HepG2 (cell line): ENCODE data around the gene NAT9. TPM values are rescaled to one million over a fixed set of nuclear protein-coding genes. Genes with fewer than 3 reads are reported as not detected.

Experiments
- ARNTL ChIP-seq: sonication (generic); formaldehyde crosslinking; IDR thresholded peaks from 2 replicates; pipeline ENCODE4 v1.4.0; 2020; ENCODE audit warnings: mild to moderate bottlenecking, missing genetic modification reagents
- BCL3 ChIP-seq: sonication (generic); formaldehyde crosslinking; IDR thresholded peaks from 2 replicates; pipeline ENCODE4 v1.5.1; 2020; ENCODE audit warnings: mild to moderate bottlenecking, missing genetic modification reagents, moderate library complexity
- CBFB ChIP-seq: sonication (generic); formaldehyde crosslinking; IDR thresholded peaks from 2 replicates; pipeline ENCODE4 v1.4.0; 2020; ENCODE audit warnings: missing genetic modification reagents
- DR1 ChIP-seq: sonication (generic); formaldehyde crosslinking; IDR thresholded peaks from 2 replicates; pipeline ENCODE4 v1.8.0; 2021; ENCODE audit warnings: mild to moderate bottlenecking, missing genetic modification reagents, inconsistent platforms
- EZH2 ChIP-seq: conservative IDR thresholded peaks from 2 replicates; pipeline ENCODE4 v1.6.1; 2012; ENCODE audit warnings: mild to moderate bottlenecking, low read depth, low read length, moderate library complexity
- NFYC ChIP-seq: IDR thresholded peaks from 2 replicates; pipeline ENCODE4 v1.6.1; 2016; ENCODE audit warnings: missing genetic modification reagents, missing compliant biosample characterization
- PAWR ChIP-seq: sonication (generic); formaldehyde crosslinking; IDR thresholded peaks from 2 replicates; pipeline ENCODE4 v1.4.0; 2020; ENCODE audit warnings: missing genetic modification reagents, mild to moderate bottlenecking, borderline replicate concordance
- THAP8 ChIP-seq: sonication (generic); formaldehyde crosslinking; IDR thresholded peaks from 2 replicates; pipeline ENCODE4 v1.5.1; 2020; ENCODE audit warnings: missing genetic modification reagents, mild to moderate bottlenecking, borderline replicate concordance
- ZMAT3 ChIP-seq: sonication (generic); formaldehyde crosslinking; conservative IDR thresholded peaks from 2 replicates; pipeline ENCODE4 v1.7.0; 2021; ENCODE audit warnings: missing genetic modification reagents
- ZNF207 ChIP-seq: fragments of 450-650 bp; IDR thresholded peaks from 2 replicates; pipeline ENCODE4 v1.6.1; 2016; ENCODE audit warnings: antibody characterized with exemption, borderline replicate concordance
- ZNF354B ChIP-seq: sonication (generic); formaldehyde crosslinking; IDR thresholded peaks from 2 replicates; pipeline ENCODE4 v1.8.0; 2022; ENCODE audit warnings: mild to moderate bottlenecking, missing genetic modification reagents
- ZNF546 ChIP-seq: sonication (generic); formaldehyde crosslinking; conservative IDR thresholded peaks from 2 replicates; pipeline ENCODE4 v1.8.1; 2023; ENCODE audit warnings: mild to moderate bottlenecking, missing genetic modification reagents
- ZNF589 ChIP-seq: sonication (generic); formaldehyde crosslinking; conservative IDR thresholded peaks from 2 replicates; pipeline ENCODE4 v1.8.0; 2022; ENCODE audit warnings: mild to moderate bottlenecking, moderate library complexity, missing genetic modification reagents
- ZNF850 ChIP-seq: sonication (generic); formaldehyde crosslinking; conservative IDR thresholded peaks from 2 replicates; pipeline ENCODE4 v1.9.0; 2021; ENCODE audit warnings: mild to moderate bottlenecking, missing genetic modification reagents
- ZSCAN29 ChIP-seq: sonication (generic); formaldehyde crosslinking; conservative IDR thresholded peaks from 2 replicates; pipeline ENCODE4 v1.4.0; 2020; ENCODE audit warnings: mild to moderate bottlenecking, missing genetic modification reagents
- polyA plus RNA-seq, 8 experiments: library from polyadenylated mRNA; depleted of rRNA in 3 of 8; stranded (reverse) in 7 of 8; unstranded in 1 of 8; fragments of >200 nt; fragmentation: Illumina TruSeq in 4 of 8; extraction: Trizol in 4 of 8; gene quantifications; 2 replicates each; pipeline versions ENCODE4 v1.2.1 to v1.2.3, GENCODE V29; 2011 to 2016; ENCODE audit warnings: low read depth in 4 of 8, missing spikeins in 1 of 8, mixed read lengths in 1 of 8; ENCODE audit not compliant: insufficient read depth in 1 of 8
- total RNA-seq, 5 experiments: library from RNA; depleted of rRNA; stranded (reverse); fragments of >200 nt; fragmentation: Illumina TruSeq; extraction: Trizol; gene quantifications; 2 replicates each; pipeline ENCODE4 v1.2.3, GENCODE V29; 2016; ENCODE audit warnings: low read depth in 1 of 5

NAT9 gene
- total and polyA plus RNA-seq, 2 of the 13 experiments (the other 11 are each of a cell fraction or from before 2014, with no cell fraction given) = 39.7 to 44.2 TPM

- TF ChIP-seq CBFB (peak; percentile 53; the same call in 1 of the 2 replicates), ZNF207 (no peak), PAWR (CRISPR knock-in tag) (no peak), ZMAT3 (no peak), ZNF850 (CRISPR knock-in tag) (no peak), DR1 (CRISPR knock-in tag) (no peak; the same call in 1 of the 2 replicates), ZNF354B (CRISPR knock-in tag) (no peak), BCL3 (CRISPR knock-in tag) (no peak; the same call in 1 of the 2 replicates), ZSCAN29 (CRISPR knock-in tag) (no peak), EZH2 (no peak), THAP8 (no peak), NFYC (peak; percentile 45; the same call in 1 of the 2 replicates), ARNTL (CRISPR knock-in tag) (peak; percentile 97), ZNF546 (CRISPR knock-in tag) (peak; percentile 42; the same call in 1 of the 2 replicates), ZNF589 (CRISPR knock-in tag) (peak; percentile 57; the same call in 1 of the 2 replicates)
Observed at GRCh38 chr17:74750327-74751069, 25.6 kb downstream of the NAT9 start (continued).
